HG03025 (cell line): ENCODE results near the gene DIPK1B.

Source experiments
- ATAC-seq: cut with Tn5 transposase; IDR thresholded peaks from one replicate; pipeline ENCODE4 v1.9.1; 2021; ENCODE audit warnings: mild to moderate bottlenecking, moderate library complexity; ENCODE audit not compliant: unreplicated experiment, low FRiP score

DIPK1B gene

GRCh38 chr9:136673088-136673974, 39.0 kb upstream of the DIPK1B start:
- ATAC-seq: no peak

DNA sequence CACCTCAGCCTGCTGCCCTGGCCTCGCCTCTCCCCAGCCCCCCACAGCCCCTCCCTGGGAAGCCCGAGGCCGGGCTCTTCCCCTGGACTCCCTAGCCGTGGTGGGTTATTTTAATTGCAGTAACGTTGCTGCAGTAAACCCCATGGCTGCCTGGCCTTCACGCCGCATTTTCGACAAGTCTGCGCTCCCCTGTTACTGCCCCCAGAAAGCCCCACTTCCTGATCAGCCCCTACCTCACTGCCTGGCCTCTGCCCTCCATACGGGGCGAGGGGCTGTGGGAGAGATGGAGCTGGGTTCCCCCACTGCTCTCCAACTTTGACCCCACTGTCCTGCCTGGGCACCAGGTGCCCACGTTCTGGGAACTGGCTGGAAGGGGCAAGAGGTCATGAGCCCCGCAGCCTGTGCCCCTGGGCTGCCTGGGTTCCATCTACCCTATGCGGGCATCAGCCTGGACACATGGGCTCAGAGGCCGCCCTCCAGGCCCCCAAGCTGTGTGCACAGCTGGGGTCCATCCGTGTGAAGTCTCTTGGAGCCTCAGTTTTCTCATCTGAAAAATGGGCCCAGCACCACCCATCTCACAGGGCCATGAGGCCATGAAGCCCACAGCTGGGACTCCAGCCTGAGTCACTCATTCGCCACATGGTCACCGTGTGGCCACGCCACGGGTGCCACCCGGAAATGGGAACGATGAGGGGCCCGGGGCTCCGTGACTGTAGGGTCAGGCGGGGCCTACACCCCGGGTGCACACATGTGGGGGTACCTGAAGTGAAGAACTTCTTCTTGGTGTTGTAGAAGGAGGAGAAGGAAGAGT, 38.2 kb upstream of the DIPK1B start:
- no peak for ATAC-seq

DNA sequence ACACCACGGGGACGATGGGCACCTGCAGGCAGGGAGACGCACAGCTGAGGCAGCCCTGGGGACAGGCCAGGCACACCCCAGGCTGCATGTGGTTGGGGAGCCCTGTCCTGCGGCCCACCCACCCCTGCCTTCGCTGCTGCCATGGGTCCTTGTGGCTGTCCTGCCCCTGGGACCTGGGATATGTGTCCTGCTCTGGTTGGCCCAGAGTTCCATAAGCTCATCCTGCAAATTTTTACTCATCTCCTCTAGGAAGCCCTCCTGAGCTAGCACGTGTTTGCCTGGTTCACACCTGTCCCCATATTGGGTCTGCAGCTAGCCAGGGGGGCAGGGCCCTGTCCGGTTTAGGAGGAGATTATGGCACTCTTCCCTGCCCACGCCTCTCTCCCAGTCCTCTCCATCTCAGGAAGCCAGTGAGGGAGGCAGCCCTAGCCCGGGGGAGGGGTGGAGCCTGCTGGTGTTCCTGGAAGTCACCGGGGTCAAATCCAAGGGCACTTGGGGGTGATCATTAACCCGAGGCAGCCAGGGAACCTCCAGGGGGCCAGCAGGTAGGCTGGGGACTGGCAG, 37.5 kb upstream of the DIPK1B start:
- no peak for ATAC-seq

DNA sequence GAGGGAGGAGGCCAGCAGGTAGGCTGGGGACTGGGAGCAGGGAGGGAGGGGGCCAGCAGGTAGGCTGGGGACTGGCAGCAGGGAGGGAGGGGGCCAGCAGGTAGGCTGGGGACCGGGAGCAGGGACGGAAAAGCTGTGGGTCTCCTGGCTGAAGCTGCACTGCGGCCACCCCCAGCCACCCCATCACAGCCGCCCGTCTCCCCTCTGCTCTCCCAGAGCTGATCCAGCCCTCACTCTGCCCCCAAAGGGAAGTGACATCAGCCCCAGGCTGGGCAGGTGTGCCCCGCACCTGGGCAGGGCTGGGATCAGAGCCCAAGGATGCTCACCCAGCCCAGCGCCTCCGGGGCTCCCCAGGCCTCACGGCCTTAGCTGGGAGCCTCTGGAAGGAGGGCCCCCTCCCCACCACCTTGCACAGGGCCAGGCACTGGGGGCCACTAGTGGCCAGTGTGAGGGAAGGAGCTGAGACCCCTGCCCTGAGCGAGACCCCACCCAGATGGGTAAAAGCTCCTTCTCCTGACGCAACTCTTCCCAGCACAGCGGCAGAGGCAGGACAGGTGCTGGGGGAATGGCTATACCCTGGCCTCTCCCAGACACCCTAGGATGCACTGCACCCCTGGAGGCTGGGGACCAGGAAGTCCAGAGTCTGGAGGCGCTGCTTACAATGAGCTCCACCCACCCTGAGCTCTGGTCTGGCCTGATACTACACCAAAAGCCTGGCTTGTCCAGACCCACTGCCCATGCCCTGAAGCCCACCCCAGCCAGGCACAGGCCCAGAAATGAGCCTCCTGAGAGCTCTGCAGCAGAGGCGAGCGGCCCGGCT, 36.7 kb upstream of the DIPK1B start:
- no peak for ATAC-seq

- ATAC-seq: no peak
Observed at GRCh38 chr9:136676297-136676794, 36.0 kb upstream of the DIPK1B start.

DNA sequence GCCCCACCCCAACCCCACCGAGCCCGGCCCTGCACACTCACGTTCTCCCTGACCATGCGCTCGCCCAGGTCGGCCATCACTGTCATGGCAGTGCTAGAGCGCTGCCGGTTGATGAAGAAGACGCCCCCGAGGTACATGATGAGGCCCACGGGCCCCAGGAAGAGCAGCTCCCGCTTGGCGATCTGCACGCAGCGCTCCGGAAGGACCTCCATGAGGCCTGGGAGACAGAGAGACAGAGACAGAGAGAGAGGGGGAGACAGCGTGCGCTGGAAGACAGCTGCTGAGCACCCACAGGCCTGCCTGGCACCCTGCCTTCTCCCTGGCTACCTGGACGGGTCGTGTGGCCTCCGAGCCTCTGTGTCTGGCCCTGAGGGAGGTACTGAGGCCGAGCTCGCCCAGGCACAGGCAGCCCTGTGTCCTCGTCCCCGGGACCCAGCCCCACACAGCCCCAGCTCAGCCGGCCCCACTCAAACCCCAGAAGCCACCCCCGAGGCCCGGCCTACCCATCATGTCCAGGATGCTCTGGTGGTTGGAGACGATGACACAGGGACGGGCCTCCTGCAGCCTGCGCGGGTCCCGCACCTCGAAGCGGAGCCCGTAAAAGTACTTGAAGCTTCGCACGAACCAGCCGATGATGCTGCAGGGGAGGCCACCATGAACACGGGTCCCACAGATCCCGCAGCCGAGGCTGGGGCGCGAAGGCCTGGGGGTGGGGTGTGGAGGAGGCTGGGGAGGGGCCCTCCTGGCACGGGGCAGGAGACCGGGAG, 35.3 kb upstream of the DIPK1B start:
- ATAC-seq: no peak

GRCh38 chr9:136678034-136678433, 34.3 kb upstream of the DIPK1B start:
- no peak for ATAC-seq

GRCh38 chr9:136678624-136679023, 33.7 kb upstream of the DIPK1B start:
- ATAC-seq: no peak

DNA sequence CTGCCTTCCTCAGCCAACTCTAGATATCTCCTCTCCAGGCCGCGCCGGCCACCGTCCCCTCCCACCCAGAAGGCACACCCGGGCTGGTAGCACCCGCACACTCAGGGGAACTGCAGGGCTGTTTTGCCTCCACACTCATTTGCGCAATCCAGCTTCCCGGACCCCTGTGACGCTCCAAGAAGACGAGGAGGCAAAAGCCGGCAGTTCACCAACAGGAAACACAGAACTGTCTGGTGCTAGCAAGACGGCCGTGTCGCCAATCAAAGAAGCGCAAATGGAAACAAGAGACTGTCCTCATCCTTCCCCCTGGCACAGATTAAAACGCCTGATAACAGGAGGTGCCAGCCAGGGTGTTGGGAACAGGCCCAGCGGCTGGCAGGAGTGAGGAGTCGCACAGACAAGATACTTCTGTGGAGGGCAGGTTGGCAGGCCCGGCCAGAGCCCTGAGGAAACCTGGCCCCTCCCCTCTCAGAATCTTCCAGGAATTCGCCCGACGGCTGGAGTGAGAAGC, 32.9 kb upstream of the DIPK1B start:
- ATAC-seq: no peak

GRCh38 chr9:136681029-136681428, 31.3 kb upstream of the DIPK1B start:
- no peak for ATAC-seq

- no peak for ATAC-seq
Observed at GRCh38 chr9:136681945-136682699, 30.2 kb upstream of the DIPK1B start.

DNA sequence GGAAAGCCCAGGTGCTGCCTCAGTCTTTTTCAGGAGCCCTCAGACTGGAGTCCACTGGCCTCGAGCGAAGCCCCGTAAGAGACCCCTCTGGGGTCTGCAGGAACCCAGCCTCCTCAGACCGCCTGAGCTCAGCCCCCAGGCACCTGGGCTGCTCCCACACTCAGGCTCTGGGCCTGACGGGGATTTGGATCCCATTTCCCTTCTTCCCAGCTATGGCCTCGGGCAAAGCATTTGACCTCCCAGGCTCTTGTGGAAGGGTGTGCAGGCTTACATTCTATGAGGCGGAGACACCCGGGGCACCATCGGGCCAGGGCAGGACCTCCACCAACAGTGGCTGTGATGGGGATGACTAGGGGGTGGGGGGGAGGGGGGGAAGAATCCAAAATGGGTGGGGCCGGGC, 29.7 kb upstream of the DIPK1B start:
- ATAC-seq: no peak

DNA sequence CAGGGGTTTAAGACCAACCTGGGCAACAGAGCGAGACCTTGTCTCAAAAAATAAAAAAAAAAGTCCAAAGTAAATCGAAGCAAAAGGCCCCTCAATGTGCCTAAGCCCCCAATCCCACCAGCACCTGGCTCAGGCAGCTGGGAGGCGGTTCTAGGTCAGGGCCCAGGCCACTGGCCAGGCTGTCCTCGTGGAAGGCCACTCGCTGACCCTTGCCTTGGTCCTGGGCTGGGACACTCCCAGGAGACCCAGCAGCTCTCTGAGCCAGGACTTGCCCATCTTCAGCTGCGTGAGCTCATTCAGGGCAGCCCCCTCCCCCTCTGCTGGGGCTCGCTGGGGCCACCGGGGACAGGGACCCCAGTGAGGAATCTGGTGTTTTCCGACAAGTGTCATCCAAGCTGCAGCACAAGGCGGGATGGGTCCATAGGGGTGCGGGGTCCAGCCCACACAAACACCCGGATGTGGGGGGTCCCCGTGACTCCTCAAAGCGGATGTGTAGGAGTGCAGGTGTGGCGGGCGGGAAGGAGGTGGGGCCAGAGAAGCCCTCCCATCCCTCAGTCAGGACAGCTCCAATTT, 29.1 kb upstream of the DIPK1B start:
- no peak for ATAC-seq

GRCh38 chr9:136683755-136684154, 28.6 kb upstream of the DIPK1B start:
- ATAC-seq: no peak

DNA sequence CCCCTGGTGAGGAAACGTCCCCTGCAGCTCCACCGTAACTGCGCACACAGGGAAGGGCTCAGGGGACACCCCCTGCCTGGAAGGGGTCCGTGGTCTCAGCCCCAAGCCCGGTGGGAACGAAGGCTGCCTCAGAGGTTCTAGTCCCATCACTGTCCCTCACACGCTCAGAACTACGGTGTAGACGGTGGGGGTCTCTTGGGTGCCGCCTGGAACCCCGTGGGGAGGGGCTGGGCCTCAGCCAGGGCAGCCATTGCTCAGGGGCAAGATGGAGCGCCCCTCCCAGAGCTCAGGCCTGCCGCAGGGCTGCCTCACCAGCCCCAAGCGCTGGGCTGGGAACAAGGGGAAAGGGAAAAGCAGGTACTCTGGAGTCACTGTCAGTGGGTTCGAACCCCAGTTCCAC, 28.0 kb upstream of the DIPK1B start:
- ATAC-seq: no peak

GRCh38 chr9:136684799-136685198, 27.6 kb upstream of the DIPK1B start:
- no peak for ATAC-seq

DNA sequence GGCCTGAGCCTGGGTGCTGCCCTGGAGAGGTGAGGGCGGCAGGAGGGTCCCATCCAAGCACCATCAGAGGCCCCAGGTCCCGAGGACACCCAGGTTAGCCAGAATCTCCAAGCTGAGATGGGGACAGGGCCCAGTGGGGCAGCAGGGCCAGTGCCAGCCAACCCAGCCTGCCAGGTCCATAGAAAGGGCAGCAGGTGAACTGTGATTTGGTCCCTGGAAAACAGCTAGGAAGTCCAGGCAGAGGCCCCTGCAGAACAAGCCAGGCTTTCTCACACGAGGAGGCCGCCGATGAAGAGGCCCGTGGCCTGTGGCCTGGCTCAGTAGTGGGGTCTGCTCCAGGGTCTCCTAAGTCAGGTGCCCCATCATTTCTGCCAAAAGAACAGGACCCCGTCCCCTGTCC, 27.2 kb upstream of the DIPK1B start:
- no peak for ATAC-seq

- ATAC-seq: no peak
Observed at GRCh38 chr9:136685790-136686533, 26.4 kb upstream of the DIPK1B start.
